Smooth muscle cell of the brain vasculature (primary cell): ENCODE results near the gene ITGBL1.

Experiments used
- DNase-seq: peaks from one replicate; pipeline ENCODE4 v3.0.0-alpha.2; 2012; ENCODE audit warnings: low read depth, low spot score

The ITGBL1 gene

DNA sequence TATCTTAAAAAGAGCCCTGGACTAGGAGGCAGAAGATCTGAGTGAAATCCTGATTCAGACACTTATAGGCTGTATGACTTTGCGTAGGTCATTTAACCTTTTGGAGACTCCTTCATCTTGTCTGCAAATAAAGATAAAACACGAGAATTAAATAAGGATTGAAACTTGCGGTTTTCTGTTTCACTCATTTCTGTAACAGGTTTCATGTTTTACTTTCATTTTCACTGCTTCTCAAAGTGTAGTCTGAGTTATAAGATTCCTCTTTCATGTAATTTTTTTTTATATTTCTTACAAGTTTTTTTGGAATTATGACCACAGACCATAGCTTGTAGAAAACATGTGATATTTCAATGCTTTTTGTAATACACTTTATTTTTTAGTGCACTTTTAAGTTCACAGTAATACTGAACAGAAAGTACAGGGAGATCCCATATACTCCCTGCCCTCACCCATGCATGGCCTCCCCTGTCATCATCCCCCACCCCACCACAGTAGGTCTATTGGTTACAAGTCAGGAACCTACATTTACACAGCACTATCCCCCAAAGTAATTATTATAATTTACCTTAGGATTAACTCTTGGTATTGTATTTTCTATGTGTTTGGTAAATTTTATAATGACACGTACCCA lies 174.6 kb downstream of the ITGBL1 start:
- DNase-seq = no peak

DNA sequence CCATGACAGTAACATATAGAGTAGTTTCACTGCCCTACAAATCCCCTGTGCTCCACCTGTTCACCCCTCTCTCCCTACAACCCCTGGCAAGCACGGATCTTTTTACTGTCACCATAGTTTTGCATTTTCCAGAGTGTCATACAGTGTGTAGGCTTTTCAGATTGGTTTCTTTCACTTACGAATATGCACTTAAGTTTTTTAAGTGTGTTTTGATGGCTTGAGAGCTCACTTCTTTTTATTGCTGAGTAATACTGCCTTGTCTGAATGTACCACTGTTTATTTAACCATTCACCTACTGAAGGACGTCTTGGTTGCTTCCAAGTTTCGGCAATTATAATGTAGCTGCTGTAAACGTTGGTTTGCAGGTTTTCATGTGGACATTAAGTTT lies 175.1 kb downstream of the ITGBL1 start:
- no peak for DNase-seq

DNA sequence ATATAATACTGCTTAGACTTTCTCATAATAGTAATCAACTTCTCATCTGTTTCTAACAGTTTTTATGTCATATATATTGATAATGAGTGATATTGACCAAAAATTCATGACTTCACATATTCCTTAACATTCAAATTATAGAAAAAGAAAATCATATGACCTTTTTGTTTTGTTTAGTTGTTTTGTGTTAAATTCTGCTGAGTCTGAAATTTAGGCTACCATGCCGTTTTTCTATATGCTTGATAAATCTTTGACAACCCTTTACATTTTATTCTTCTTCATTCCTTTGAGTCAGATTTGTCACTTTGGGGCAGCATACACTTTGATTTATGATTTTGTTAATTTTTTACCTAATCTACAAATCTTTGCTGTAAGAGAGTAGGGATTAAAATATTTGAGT lies 176.4 kb downstream of the ITGBL1 start:
- no peak for DNase-seq

DNA sequence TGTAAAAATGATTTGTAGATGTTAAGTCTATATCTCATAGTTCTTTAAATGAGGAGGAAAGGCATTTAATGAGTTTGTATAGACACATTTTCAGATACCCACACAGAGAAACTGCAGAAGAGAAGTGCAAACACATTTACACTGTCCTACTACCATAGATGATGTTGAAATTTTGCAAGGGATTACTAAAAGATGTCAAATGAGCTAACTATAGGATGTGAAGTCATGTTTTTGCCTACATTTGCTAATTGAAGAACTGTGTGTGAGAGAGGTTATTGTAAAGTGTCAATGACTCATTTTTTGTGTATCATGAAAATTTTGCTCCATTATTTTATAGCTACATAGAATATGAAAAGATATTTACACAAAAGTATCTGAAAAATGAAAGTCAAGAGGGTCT lies 178.9 kb downstream of the ITGBL1 start:
- no peak for DNase-seq

DNA sequence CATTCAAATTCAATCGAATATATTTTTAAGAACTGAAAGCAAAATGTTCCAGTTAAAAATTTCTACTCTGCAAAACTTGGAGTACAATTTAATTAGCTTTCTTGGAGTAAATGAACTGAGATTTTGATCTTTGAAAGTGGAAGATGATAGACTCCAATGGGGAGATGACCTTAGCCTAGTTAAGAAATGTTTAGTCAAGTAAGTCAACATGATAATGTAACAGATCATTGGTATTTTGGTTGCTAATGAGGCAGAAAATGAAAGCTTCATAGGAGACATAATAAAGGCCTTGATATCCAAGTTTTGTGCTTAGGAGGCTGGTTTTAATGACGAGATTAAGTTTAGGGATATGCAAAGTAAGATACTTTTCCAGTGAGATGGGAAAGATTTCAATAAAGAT lies 181.7 kb downstream of the ITGBL1 start:
- DNase-seq = no peak

DNA sequence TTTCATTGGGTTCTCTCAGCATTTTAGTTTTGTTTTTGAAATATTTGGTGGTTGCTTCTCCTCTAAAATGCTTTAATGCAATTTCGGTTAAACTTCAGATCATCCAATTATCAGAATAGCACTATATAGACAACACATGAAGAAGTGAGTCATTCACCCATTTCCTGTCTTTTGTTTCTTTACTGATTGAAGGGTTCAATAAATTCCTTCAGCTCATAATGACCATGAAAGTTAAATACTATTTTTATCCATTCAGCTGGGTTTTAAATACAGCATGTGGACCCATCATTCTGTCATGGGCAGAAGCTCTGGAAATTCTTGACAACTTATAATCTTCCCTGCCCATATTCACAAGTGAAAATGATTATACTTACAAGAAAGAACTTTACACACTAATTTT lies 187.2 kb downstream of the ITGBL1 start:
- DNase-seq = no peak

DNA sequence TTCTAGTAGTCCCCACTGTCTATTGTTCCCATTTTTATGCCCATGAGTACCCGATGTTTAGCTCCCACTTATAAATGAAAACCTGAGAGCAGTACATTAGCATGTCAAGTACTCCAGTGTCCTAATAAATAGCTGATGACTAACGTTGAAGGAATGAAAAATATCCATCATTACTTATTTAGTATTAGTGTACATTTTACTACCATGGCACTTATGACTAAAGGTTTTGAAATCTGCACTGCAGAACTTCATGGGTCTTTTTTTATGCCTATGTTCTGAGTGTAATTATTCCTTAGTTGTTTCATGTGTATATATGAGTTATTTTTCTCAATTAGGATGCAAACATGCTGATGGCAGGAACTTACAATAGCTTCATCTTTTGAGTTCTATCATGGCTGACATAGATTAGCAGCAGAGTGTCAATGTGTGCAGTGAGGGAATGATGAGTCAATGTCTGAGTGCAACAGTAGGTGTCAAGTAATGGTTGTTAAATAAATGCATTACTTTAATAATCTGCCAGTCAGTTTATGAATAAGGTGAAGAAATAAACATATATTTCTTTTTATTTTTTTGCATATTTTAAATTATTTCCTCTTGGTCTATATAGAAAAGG lies 188.4 kb downstream of the ITGBL1 start:
- no peak for DNase-seq

DNA sequence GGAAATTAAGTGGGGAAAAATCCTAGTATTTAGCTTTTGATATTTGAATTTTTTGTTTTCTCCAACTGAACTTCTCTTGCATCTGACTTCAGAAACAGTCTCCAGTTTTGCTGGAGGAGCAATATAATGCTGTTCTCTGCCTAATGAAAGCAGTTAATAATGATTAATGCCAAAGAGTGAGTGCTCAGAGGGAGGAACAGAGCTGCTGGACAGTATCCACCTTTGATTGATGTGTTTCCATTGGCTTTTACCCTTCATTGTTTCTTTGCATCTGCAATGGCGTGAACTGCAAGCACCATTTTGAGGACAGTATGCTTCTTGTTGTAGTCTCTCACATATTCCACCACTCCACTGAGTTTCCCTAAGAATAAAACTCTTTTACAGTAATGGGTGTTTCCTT lies 193.4 kb downstream of the ITGBL1 start:
- DNase-seq = no peak

DNA sequence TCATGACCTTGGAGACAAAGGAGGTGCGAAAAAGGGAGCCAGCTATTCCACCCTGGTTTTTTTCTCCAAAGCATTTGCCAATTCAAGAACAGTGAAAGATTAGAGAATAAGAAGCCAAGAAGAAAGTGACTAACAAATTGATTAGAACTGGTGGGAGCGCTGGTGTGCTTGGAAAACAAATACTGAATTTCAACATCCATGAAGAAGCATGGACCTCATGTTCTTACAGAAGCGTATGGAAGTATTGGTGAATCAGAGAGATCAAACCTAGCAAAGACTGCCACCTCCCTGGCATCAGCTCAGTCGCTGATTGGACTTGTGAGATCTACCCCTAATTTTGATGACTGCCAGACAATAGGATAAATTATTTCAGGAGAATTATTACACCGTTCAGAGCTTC lies 195.3 kb downstream of the ITGBL1 start:
- no peak for DNase-seq

DNA sequence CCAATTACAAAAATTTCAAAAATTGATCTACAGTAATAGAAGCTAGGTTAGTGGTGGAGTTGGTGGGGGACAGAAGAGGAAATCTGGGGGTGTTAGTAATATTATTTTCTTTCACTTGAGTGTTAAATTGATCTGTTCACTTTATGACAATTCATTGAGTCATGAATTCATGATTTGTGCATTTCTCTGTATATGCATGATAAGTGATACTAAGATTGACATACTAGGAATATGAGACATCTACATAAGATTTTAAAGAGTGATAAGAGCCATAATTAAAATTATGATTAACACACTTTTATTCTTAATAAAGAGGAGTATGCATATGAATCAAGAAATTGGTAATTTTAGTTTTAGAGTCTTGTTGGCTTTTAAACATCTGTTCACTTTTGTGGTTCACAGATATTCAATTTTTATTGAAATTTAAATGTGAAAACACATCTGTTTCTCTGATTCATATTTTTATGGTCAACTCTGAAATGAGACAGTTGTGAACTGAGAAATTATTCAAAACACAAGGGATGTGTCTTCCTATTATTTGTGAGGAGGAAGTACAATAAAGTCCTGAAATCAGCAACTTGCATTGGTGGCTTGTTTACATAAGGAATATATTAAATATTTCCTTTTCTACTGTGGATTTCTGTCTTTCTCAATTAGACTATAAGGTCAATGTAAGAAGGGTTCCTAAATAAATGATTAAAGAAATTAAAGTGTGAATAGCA lies 196.5 kb downstream of the ITGBL1 start:
- no peak for DNase-seq

DNA sequence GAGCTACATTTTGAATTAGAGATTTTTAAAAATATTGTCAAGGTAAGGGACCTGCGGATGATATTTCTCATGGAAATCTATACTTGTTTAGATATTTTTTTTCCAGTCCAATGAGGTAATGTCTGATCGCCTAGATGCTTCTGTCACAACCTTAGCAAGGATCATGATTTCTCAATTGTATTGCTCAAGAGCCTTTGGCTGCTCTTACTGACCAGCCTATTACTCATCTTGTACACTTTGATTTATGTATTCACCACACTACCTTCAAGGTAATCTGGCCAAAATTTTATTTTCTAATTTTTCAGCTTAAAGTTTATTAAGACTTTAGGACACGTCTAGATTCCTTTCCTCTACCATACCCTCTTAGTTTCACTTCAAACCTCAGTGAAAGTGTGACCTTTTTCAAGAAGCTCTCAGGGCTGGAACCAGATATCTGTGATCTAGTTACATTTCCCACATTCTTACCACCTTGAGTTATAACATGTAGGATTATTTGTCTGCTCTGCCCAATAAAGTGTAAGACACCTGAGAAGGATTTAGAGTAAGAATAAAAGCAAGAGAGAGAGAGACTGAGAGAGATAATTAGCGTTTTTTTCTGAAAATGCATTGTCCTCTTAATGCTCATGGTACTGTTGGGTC lies 197.1 kb downstream of the ITGBL1 start:
- DNase-seq = peak; percentile 17

DNA sequence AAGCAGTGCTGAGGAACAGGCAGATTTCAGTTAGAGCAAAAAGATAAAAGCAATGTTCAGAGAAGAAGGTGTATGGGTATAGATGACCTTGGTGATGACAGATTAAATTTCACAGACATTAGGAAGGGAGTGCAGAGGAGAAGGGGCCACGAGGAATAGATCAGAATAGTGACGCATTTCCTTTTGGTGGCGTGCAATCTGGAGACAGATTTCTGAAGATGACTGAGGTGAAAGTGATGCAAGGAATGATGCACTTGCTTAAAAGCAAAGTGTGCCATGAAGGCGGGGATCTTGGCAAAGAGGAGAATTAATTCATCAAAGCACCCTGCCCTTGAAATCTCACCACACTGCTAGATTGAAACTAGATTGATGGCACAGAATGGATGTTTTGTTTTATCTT lies 202.4 kb downstream of the ITGBL1 start:
- no peak for DNase-seq

DNA sequence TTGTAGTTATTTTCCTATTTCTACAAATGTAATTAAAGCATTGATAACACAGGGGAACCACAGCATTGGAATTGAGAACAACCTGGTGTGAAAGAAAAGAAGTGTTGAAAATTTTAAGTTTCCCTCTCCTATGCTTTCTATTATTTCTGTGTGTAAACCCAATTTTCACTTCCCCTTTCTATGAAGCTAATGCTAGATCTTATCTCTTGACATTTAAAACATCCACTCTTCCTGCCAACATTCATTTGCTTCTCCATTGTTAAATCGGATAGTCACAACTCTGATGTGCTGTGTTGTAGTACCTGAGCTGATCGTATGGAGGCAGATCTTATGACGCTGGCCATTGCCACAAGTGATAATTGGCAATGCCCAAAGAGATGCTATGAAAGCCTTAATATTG lies 203.0 kb downstream of the ITGBL1 start:
- no peak for DNase-seq

DNA sequence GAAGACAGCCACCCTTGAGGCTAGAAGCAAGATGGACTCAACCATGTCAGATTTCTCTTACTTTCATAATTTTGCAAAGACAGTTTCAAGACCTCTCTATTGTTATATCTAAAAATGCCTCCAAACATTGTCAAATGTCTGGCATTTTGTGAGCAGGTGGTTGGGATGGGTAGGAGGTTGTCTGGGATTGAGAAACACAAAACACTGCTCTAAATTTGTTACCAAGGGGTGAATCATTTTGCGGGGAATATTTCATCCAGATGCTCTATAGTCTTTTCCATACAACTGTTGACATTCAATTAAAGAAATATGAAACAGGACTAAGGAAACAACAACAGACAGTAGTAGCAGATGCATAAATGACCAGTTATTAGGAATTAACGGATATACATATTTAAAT lies 208.2 kb downstream of the ITGBL1 start:
- DNase-seq = no peak

DNA sequence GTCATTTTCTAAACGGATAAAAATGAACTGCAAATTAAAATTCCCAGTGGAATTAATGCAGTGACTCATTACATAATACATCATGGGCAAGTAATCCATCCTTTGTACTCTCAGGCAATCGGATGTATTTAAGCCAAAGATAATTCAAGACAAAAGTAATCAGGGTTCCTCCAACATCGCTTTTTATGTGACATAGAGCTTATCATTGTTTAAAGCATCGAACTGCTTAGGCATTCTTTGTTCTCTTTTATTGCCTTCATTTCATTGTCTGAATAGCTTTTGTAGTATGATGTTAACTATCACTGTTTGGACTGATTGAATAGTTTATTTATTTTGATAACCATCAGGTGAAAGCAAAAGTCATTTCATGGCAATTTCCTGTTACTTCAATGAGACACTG lies 209.4 kb downstream of the ITGBL1 start:
- no peak for DNase-seq

DNA sequence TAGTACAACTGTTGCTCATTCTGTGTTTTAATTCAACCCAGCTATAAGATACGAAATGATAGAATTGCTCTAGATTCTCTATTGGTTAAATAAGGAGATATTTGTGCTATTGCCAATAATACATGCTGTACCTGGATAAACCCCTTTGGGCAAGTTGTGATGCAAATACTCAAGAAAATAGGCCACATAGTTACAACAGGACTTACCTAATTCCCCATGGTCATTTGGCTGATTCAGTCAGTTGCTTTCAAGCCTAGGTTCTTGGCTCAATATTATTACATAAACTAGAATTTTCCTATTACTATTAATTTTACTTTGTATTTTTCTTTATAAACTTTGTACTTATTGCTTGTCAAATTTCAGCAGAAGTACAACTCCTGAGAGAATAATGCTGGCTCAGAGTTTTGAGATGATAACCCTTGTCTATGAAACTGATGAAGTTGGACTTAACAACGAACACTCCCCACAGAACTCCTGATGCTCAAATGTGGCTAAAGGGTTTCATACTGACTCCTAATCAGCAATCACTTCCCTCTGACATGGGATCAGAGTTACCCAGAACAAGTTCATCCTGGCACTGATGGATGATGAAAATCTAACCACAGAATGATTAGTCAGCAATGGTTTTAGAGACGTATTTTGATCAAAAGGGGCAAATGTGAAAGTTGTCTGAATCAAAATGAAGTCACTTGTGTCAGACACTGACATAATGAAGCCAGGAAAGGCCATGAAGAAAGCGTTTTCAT lies 221.1 kb downstream of the ITGBL1 start:
- DNase-seq = no peak

DNA sequence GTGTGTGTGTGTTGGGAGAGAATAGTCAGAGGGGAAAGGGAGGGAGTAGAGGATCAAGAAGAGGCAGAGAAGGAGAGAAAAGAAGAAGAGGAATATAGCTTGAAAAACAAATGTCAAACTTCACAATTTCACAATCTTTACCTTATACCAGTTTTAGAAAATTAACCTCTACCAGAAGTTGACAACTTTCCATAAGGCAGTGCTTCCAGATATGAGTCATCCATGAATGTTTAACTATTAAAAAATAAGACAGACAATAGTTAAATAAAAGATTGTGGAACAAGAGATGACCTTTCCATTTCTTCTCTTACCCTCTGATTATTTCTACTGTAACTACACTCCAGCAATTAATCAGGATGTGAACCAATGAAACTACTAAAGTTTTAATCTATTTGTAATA lies 229.4 kb downstream of the ITGBL1 start:
- no peak for DNase-seq

DNA sequence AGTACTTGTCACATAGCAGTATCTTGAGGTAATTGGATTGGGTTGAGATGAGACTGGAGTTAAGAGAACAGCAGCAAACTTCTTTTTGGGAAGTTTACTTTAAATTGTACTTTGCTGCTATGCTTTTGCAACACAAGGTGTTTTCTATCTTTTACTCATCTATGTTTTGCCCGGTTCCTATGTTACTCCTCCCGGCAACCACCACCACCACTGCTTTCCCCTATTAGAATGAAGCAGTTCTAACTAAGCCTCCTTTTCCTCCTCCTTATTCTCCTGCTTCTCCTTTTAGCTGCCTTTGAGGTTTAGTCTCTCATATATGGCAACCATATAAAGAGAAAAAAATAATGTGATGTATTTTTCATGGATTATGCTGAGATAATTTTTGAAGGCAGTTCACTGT lies 233.5 kb downstream of the ITGBL1 start:
- DNase-seq = no peak

DNA sequence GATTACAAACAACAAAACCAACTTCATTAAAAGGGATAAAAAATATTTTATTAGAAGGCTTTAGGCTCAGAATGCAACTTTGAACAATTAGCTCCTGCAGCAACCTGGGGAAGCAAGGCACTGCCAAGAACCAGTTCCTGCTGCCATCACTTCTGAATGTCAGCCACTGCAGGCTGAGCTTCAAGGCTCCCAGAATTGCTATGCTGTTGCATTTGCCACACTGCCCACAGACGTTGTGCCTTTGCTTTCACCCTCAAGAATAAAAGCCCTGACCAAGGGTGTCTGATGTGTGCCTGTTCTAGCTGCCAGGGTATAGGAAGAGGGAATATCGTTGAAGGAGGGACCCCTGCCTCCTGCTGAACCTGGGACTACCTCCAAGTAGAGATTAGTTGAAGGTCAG lies 238.4 kb downstream of the ITGBL1 start:
- DNase-seq = no peak

DNA sequence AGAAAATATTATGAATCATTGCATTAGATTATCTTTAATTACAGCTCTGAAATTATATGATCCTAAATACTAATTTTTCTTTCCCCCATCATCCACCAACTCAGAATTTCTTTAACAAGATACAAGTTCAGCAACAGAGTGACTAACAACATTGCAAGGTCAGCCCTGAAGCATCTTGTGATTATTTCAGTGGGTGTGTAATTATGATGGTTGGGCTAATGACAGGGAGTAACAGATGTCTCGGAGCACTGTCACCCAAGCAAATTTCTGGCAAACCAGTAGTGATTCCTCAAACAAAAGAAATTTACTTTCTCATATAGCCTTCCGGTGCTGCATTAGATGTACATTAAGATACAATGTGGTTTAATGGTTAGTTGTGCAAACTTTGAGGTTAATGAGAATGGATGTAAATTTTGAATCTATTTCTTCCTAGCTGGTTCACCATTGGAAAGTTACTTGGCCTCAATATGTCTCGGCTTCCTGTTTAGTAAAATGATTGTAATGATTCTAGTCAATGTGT lies 238.9 kb downstream of the ITGBL1 start:
- no peak for DNase-seq

DNA sequence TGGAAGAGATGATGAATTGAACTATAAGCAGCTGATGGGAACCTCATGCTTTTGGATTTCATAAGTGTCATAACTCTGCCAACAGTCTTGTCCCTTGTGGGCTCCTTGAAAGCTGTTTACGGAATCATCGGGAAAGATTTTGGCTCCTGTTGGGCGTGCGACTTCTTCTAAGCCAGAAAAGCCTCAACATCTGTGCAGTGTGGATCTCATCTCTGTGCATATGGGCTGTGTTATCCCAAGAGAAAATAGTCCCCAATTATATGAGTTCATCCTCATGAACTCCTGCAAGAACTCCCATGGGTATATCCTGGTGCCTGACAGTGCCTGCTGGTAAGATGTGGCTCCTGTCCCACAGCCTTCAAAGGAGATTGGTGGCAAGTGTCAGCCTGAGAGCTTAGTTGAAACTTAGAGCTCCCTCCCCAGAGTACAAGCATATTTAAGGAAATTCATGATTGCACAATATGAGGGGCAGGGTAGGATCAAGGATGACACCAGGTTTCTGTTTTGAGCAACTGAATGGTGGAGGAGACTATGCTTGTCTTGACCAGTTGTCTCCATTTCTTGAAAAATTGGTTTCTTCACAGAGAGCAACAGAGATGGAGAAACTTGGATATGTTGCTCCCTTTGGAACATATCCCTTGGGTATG lies 243.5 kb downstream of the ITGBL1 start:
- no peak for DNase-seq
